ENCODE results near the gene CAV1. TPM values are rescaled to one million over a fixed set of nuclear protein-coding genes. Genes with fewer than 3 reads are reported as not detected.

CAV1 gene
- 1,206 and 1,266 TPM in 2 replicates for total RNA-seq

DNA sequence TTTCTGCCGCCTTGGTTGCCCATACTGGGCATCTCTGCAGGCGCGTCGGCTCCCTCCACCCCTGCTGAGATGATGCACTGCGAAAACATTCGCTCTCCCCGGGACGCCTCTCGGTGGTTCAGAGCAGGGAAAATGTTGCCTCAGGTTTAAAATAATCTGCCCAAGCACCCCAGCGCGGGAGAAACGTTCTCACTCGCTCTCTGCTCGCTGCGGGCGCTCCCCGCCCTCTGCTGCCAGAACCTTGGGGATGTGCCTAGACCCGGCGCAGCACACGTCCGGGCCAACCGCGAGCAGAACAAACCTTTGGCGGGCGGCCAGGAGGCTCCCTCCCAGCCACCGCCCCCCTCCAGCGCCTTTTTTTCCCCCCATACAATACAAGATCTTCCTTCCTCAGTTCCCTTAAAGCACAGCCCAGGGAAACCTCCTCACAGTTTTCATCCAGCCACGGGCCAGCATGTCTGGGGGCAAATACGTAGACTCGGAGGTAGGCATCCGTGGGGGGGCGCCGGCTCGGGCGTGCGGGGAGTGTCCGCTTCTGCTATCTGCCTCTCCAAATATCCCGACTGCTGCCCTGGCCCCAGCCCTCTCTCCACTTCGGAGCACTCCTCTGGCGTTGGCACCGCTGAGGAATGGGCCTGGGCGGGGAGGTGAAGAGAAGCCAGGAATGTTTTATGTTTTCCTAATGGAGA lies at the start of gene CAV1:
TSS of gene CAV1 (plus strand) at position 428 of the 689 bp plus-strand sequence. CDS start at position 455, 27 bp downstream.

DNA sequence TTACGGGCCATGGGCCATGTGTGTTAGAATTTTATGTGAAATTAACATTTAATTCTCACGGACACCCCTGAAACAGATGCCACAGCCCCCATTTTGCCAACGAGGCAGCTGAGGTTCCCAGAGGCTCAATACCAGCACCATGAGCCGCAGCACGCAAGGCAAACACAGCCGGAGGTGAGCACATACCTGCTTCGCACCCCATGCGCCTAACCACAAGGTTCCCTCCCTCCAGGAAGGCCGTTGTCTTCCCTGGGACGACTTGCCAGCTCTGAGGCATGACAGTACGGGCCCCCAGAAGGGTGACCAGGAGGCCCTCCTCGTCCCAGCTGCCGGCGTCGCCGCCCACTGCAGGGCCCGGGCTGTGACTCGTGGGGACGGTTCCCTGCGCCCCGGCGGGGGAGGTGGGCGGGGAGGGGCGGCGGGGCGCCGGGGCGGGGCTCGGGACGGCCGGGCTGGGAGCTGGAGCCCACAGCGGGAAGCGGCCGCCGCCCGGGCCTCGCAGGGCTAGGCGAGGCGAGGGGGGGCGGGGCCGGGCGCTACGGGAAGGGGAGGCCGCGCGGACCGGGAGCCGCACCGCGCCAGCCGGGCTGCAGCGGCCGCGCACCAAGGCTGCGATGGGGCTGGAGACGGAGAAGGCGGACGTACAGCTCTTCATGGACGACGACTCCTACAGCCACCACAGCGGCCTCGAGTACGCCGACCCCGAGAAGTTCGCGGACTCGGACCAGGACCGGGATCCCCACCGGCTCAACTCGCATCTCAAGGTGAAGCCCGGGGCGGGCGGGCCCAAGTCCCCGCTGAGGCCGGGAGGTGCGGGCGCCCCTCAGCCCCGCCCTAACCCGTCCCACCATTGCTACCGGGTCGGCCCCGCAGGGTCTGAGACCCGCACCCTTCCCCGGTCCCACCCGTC lies 25.4 kb upstream of the CAV1 start, which contains the start of gene CAV2:
TSS of gene CAV2 (plus strand) at position 571 of the 910 bp plus-strand sequence. CDS start at position 615, 44 bp downstream.

Small RNAs within 50 kb of the gene (small RNA-seq; reads per million reads assigned to genes)
- gene AC006159.2: 0.08 reads per million

Other genes with a start within 250 kb of the CAV1 start
- 91.5 and 105 TPM in 2 replicates for gene CAV2, start 25.3 kb upstream of the CAV1 start, total RNA-seq
- 6.2 and 50.2 TPM in 2 replicates for gene MET, start 147.2 kb downstream of the CAV1 start, total RNA-seq